Stimulated activated CD4-positive, alpha-beta T cell treated with anti-CD3 and anti-CD28 coated beads, TNF-alpha, amount 100 ng/mL, for 1 hour (primary cell): Measurements from ENCODE around the gene RPL21.
"Not testable (repeated sequence)": the region's sequence is repeated elsewhere in the genome, so short reads cannot be mapped to it uniquely, and the experiment has no call there.

Source experiments
- DNase-seq, 3 donors: peaks; one replicate each; pipeline ENCODE4 v3.0.0-alpha.2; 2020; ENCODE audit warnings: low read depth in 3 of 3, low spot score in 1 of 3

RPL21 gene

GRCh38 chr13:27251166-27252091 is at the start of gene RPL21:
Gene RPL21, plus strand, starts transcription at chr13:27251558. Its CDS starts 2,219 bp downstream, at chr13:27253777.
- DNase-seq, result peak; percentile 75 to 87 (median 78)

- no peak for DNase-seq
These were observed 49.7 kb upstream of the RPL21 start for GRCh38 chr13:27201661-27202060.

GRCh38 chr13:27203186-27203585 is 48.2 kb upstream of the RPL21 start:
- no peak for DNase-seq

GRCh38 chr13:27203854-27204253 is 47.5 kb upstream of the RPL21 start:
- DNase-seq, result no peak

- no peak for DNase-seq
These were observed 42.8 kb upstream of the RPL21 start for GRCh38 chr13:27208514-27208913.

GRCh38 chr13:27211271-27211670 is 40.1 kb upstream of the RPL21 start:
- no peak for DNase-seq

- DNase-seq, result no peak
These were observed 39.5 kb upstream of the RPL21 start for GRCh38 chr13:27211771-27212364.

GRCh38 chr13:27213386-27213785 is 38.0 kb upstream of the RPL21 start:
- not testable (repeated sequence) for DNase-seq

GRCh38 chr13:27217791-27218190 is 33.6 kb upstream of the RPL21 start:
- not testable (repeated sequence) for DNase-seq

- DNase-seq, result not testable (repeated sequence)
These were observed 32.5 kb upstream of the RPL21 start for GRCh38 chr13:27218861-27219260.

GRCh38 chr13:27219611-27220010 is 31.7 kb upstream of the RPL21 start:
- DNase-seq, result no peak

GRCh38 chr13:27222100-27222499 is 29.3 kb upstream of the RPL21 start:
- DNase-seq, result not testable (repeated sequence)

GRCh38 chr13:27226991-27227390 is 24.4 kb upstream of the RPL21 start:
- DNase-seq, result no peak

GRCh38 chr13:27228131-27228530 is 23.2 kb upstream of the RPL21 start:
- DNase-seq, result no peak

GRCh38 chr13:27229642-27230041 is 21.7 kb upstream of the RPL21 start:
- no peak for DNase-seq

GRCh38 chr13:27233964-27234363 is 17.4 kb upstream of the RPL21 start:
- DNase-seq, result no peak

GRCh38 chr13:27236478-27236877 is 14.9 kb upstream of the RPL21 start:
- DNase-seq, result no peak

GRCh38 chr13:27242702-27243101 is 8.7 kb upstream of the RPL21 start:
- DNase-seq, result no peak

- DNase-seq, result no peak
These were observed 5.7 kb upstream of the RPL21 start for GRCh38 chr13:27245610-27246009.

GRCh38 chr13:27250833-27251165 is 559 bp upstream of the RPL21 start:
- no peak for DNase-seq

GRCh38 chr13:27252467-27252866 is 1.1 kb downstream of the RPL21 start:
- DNase-seq, result no peak

- DNase-seq, result no peak
These were observed 5.8 kb downstream of the RPL21 start for GRCh38 chr13:27257233-27257568.
